Activated CD4-positive, alpha-beta memory T cell treated with anti-CD3 and anti-CD28 coated beads, Interleukin-2, amount 10 ng/mL, durations not matched to agents 7 days and 5 days (primary cell): ENCODE results near the gene ZNF771. TPM values are rescaled to one million over a fixed set of nuclear protein-coding genes. Genes with fewer than 3 reads are reported as not detected.
"Not testable (repeated sequence)": the region's sequence is repeated elsewhere in the genome, so short reads cannot be mapped to it uniquely, and the experiment has no call there.

Experiments used
- CTCF ChIA-PET: fragments of 350-600 bp; sonication (Branson Sonifier 250); formaldehyde crosslinking; loops from one replicate; lab custom pipeline; 2021; ENCODE audit warnings: antibody characterized with exemption, inconsistent platforms; lab: Charles Lee
- POLR2A ChIA-PET: fragments of 350-600 bp; sonication (Branson Sonifier 250); formaldehyde crosslinking; loops from one replicate; lab custom pipeline; 2021; ENCODE audit warnings: antibody characterized with exemption; lab: Charles Lee
- DNase-seq: peaks from one replicate; pipeline ENCODE4 v3.0.0-alpha.2; 2020
- H3K27ac Mint-ChIP-seq: one replicate; pipeline ENCODE4 v1.8.0; 2021; ENCODE audit warnings: mild to moderate bottlenecking, mixed read lengths
- H3K27me3 Mint-ChIP-seq: one replicate; pipeline ENCODE4 v1.8.0; 2021; ENCODE audit warnings: mixed read lengths
- H3K36me3 Mint-ChIP-seq: one replicate; pipeline ENCODE4 v1.8.0; 2021; ENCODE audit warnings: low read depth, mixed read lengths
- H3K4me1 Mint-ChIP-seq: one replicate; pipeline ENCODE4 v1.8.0; 2021; ENCODE audit warnings: mixed read lengths
- H3K4me3 Mint-ChIP-seq: one replicate; pipeline ENCODE4 v1.8.0; 2021; ENCODE audit warnings: mild to moderate bottlenecking, mixed read lengths
- H3K9me3 Mint-ChIP-seq: one replicate; pipeline ENCODE4 v1.8.0; 2021; ENCODE audit warnings: mixed read lengths
- total RNA-seq, 2 experiments: library from RNA; stranded (reverse); gene quantifications; one replicate each; pipeline ENCODE4 v1.2.3, GENCODE V29; 2021

ZNF771 gene
- total RNA-seq, 2 experiments from 2014 or later = 4.2 to 4.5 TPM

DNA sequence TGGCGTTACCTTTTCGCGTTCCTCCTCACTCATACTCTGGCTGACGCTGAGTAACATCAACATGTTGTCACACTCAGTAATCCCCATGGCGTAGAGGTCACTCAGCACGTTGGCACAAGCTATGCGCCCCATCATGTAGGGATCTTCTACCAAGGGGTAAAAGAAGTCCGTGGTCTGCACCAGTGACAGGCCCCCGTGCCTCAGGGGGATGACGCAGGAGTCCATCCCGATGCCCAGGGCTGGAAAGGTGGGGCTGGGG, 37.7 kb downstream of the ZNF771 start:
- POLR2A ChIA-PET = interaction anchor here (1.0 to 12.7 kb wide), 10 partner anchors 8 to 259 kb away, joined by 3 to 163 read pairs (median 4); partner anchors contain the start of genes DCTPP1 and ITGAL
- Mint-ChIP-seq H3K4me1 (peaks cover 52% of the 10 kb centered on the region), H3K27ac (peak overlapping the region; percentile 73), H3K4me3 (peak overlapping the region; percentile 89), H3K27me3 (no peaks in the 10 kb centered on the region), H3K9me3 (no peaks in the 10 kb centered on the region), H3K36me3 (peaks cover 29% of the 10 kb centered on the region)
- DNase-seq = no peak
- CTCF ChIA-PET = interaction anchor here (1.3 to 2.5 kb wide), 2 partner anchors 28 to 36 kb away, joined by 4 to 14 read pairs; partner anchors contain the start of gene ITGAL

DNA sequence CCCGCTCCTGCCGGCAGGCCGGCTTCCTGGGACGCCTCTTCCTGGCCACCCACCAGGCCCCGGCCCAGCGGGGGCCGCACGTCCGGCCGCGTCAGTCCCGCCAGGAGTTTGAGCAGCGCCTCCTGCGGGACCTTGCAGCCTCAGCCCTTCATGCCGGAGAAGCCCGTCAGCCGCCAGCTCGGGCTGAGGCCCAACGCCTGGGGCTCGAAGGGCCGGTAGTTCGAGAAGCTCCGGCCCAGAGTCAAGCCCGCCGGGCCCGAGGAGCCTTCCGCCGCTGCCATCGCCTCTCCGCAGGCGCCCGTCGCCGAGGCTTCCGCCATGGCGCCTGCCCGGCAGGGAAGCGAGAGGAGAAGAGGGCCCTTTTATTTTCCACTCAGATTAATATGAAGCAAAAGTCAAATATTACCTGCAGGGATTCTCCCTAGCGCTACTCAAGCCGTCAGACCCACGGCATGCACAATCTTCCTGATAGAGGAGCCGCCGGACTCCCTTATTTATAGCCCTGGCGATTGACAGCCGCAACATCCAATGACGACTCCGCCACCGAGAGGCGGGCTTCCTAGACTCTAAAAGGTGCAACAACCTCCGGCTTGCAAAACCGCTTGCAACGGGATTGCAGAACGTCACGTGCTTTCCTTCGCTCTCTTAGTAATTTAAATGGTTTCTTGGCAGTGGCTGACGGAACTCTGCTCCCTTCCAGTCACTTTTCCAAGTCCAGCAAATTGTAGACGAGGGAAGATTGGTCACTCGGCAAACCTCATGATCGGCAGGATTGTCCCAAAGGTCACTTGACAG, 38.2 kb downstream of the ZNF771 start, which contains the start of gene SEPHS2:
Gene SEPHS2, minus strand, starts transcription at position 467 of the 795 bp plus-strand sequence. Its CDS starts 147 bp downstream, at position 320.
- Mint-ChIP-seq H3K27ac (peak within 1 kb of the TSS; percentile 89), H3K4me1 (peaks cover 56% of the 10 kb centered on the region)
- POLR2A ChIA-PET = interaction anchor here (0.7 to 12.7 kb wide), 13 partner anchors 9 to 260 kb away, joined by 3 to 163 read pairs (median 3); partner anchors contain the start of genes DCTPP1 and ITGAL

DNA sequence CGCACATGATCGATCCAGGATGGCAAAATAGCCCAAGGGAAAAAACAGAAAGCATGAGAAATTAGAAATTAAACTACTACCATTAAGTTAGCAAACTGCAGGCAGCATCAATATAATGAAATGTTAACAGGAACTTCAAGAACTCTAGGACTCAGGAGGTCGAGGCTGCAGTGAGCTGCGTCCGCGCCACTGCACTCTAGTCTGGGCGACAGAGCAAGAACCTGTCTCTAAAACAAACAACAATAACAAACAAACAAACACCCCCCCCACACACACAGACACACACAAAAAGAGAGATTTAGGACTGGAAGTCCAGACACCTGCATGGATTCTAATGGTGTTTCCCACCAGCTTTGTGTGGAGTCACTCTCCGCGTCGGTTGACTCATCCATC, 38.8 kb downstream of the ZNF771 start:
- peak overlapping the region; percentile 89 for H3K27ac Mint-ChIP-seq
- POLR2A ChIA-PET = interaction anchor here (0.7 to 12.7 kb wide), 8 partner anchors 12 to 89 kb away, joined by 3 to 163 read pairs (median 4); partner anchors contain the start of genes DCTPP1 and ITGAL
- no peak for DNase-seq
- no peaks in the 10 kb centered on the region for H3K27me3 Mint-ChIP-seq
- peak overlapping the region; percentile 89 for H3K4me3 Mint-ChIP-seq
- CTCF ChIA-PET = interaction anchor here (1.3 to 4.2 kb wide), 4 partner anchors 10 to 152 kb away, joined by 3 to 27 read pairs (median 4); partner anchors contain the start of gene DCTPP1
- peaks cover 29% of the 10 kb centered on the region for H3K36me3 Mint-ChIP-seq
- no peaks in the 10 kb centered on the region for H3K9me3 Mint-ChIP-seq
- peaks cover 60% of the 10 kb centered on the region for H3K4me1 Mint-ChIP-seq

More for the DNA sequence above, 38.2 kb downstream of the ZNF771 start, which contains the start of gene SEPHS2:
- Mint-ChIP-seq H3K27me3 (no peaks in the 10 kb centered on the region), H3K9me3 (no peaks in the 10 kb centered on the region), H3K4me3 (peak within 1 kb of the TSS; percentile 89), H3K36me3 (peaks cover 29% of the 10 kb centered on the region)
- DNase-seq = peak; percentile 97
- CTCF ChIA-PET = interaction anchor here (0.6 to 4.2 kb wide), 5 partner anchors 11 to 36 kb away, joined by 3 to 27 read pairs (median 4); partner anchors contain the start of genes DCTPP1 and ITGAL

DNA sequence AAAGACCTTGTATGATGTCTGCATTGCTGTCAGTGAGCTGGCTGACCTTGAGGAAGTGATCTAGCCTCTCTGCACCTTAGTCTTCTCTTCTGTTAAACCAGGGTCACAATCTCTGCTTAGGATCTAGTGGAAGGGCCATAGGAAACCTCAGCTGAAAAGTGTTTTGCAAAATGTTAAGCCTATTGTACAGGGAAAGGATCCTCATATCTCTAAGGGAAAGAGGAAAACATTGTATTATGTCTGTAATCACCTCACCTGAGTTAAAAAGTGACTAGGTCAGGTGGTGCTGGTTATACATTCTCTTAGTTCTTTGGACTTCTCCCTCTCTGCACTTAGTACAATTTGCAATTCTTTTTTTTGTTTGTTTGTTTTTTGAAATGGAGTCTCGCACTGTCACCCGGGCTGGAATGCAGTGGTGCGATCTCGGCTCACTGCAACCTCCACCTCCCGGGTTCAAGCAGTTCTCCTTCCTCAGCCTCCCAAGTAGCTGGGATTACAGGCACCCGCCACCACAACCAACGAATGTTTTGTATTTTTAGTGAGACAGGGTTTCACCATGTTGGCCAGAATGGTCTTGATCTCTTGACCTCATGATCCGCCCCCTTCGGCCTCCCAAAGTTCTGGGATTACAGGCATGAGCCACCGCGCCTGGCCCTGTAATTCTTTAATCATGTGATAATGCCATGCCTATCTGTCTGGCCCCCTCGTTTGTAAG, 40.3 kb downstream of the ZNF771 start:
- no peak overlapping the region for H3K27ac Mint-ChIP-seq
- DNase-seq = no peak
- peaks cover 69% of the 10 kb centered on the region for H3K4me1 Mint-ChIP-seq
- H3K36me3 Mint-ChIP-seq = peaks cover 26% of the 10 kb centered on the region
- POLR2A ChIA-PET = interaction anchor here (1.0 to 12.7 kb wide), 3 partner anchors 11 to 43 kb away, joined by 4 to 163 read pairs (median 55); partner anchors contain the start of gene ITGAL
- no peak overlapping the region for H3K4me3 Mint-ChIP-seq
- H3K27me3 Mint-ChIP-seq = no peaks in the 10 kb centered on the region
- CTCF ChIA-PET = interaction anchor here (0.7 to 4.2 kb wide), 6 partner anchors 12 to 151 kb away, joined by 3 to 49 read pairs (median 4); partner anchors contain the start of gene DCTPP1
- H3K9me3 Mint-ChIP-seq = no peaks in the 10 kb centered on the region

DNA sequence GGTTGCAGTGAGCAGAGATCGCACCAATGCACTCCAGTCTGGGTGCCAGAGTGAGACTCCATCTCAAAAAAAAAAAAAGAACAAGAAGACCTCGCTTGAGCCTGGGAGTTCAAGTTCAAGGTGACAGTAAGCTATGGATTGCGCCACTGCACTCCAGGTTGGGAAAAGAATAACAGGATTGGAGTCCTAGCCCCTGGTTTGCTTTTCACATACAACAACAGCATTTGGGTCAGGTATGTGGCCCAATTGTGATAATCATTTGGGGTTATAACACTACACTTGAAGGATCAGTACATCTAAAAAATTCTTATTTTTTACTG, 41.7 kb downstream of the ZNF771 start:
- peaks cover 65% of the 10 kb centered on the region for H3K4me1 Mint-ChIP-seq
- H3K27me3 Mint-ChIP-seq = no peaks in the 10 kb centered on the region
- POLR2A ChIA-PET = interaction anchor here (1.0 to 12.7 kb wide), 5 partner anchors 9 to 49 kb away, joined by 3 to 163 read pairs (median 5); partner anchors contain the start of gene ITGAL

DNA sequence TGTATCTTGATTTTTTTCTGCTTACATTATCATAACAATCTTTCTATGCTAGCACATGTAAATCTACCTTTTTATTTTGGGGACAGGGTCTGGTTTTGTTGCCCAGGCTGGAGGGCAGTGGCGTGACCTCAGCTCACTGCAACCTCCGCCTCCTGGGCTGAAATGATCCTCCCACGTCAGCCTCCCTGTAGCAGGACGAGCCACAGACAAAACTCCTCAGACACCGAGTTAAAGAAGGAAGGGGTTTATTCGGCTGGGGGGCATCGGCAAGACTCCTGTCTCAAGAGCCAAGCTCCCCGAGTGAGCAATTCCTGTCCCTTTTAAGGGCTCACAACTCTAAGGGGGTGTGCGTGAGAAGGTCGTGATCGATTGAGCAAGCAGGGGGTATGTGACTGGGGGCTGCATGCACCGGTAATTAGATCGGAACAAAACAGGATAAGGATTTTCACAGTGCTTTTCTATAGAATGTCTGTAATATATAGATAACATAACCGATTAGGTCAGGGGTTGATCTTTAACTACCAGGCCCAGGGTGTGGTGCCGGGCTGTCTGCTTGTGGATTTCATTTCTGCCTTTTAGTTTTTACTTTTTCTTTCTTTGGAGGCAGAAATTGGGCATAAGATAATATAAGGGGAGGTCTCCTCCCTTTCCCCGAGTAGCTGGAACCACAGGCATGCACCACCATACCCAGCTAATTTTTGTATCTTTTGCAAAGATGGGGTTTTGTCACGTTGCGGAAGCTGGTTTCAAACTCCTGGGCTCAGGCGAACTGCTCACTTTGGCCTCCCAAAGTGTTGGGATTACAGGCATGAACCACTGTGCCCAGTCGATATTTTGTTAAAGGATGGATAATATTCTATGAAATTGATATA, 45.5 kb downstream of the ZNF771 start:
- H3K36me3 Mint-ChIP-seq, DNase-seq, H3K27me3 Mint-ChIP-seq, H3K9me3 Mint-ChIP-seq, H3K4me3 Mint-ChIP-seq: not testable (repeated sequence)
- Mint-ChIP-seq H3K27ac (peak overlapping the region; percentile 43), H3K4me1 (peaks cover 68% of the 10 kb centered on the region)
- ChIA-PET CTCF (interaction anchor here (1.3 kb wide), 1 partner anchor 11 kb away, joined by 4 read pairs; no protein-coding TSS in a partner anchor), POLR2A (interaction anchor here (12.7 kb wide), 1 partner anchor 21 kb away, joined by 163 read pairs; the partner anchor contains the start of gene ITGAL)

More for the DNA sequence above, 41.7 kb downstream of the ZNF771 start:
- Mint-ChIP-seq H3K27ac (no peak overlapping the region), H3K36me3 (peaks cover 14% of the 10 kb centered on the region), H3K4me3 (no peak overlapping the region), H3K9me3 (no peaks in the 10 kb centered on the region)
- no peak for DNase-seq
- CTCF ChIA-PET = interaction anchor here (0.6 to 4.2 kb wide), 22 partner anchors 11 to 267 kb away, joined by 3 to 49 read pairs (median 6); partner anchors contain the start of genes DCTPP1, ITGAL and ZNF747

DNA sequence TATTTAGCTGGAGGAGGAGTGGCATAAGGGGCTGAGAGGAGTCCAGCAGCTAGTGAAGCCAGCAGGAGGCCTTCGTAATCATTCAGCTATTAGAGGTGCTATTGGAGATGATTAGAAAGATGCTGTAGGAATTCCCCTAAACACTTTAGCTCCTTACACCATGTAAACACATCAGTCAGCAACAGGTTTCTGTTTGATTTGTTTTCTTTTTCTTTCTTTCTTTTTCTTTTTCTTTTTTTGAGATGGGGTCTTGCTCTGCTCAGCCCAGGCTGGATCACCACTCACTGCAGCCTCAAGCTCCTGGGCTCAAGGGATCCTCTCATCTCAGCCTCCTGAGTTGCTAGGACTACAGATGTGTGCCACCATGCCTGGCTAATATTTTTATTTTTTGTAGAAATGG, 48.9 kb downstream of the ZNF771 start:
- H3K9me3 Mint-ChIP-seq = no peaks in the 10 kb centered on the region
- peaks cover 6% of the 10 kb centered on the region for H3K36me3 Mint-ChIP-seq
- POLR2A ChIA-PET = interaction anchor here (0.7 to 8.3 kb wide), 9 partner anchors 9 to 272 kb away, joined by 3 to 400 read pairs (median 16); partner anchors contain the start of genes ITGAL, SEPHS2, ZNF747 and ZNF785
- H3K4me3 Mint-ChIP-seq = no peak overlapping the region
- H3K4me1 Mint-ChIP-seq = peaks cover 71% of the 10 kb centered on the region
- no peak overlapping the region for H3K27ac Mint-ChIP-seq
- CTCF ChIA-PET = interaction anchor here (0.6 to 7.4 kb wide), 5 partner anchors 10 to 77 kb away, joined by 4 to 107 read pairs (median 5); partner anchors contain the start of genes DCTPP1, ITGAL and SEPHS2
- H3K27me3 Mint-ChIP-seq = peaks cover 2% of the 10 kb centered on the region
- DNase-seq = no peak

DNA sequence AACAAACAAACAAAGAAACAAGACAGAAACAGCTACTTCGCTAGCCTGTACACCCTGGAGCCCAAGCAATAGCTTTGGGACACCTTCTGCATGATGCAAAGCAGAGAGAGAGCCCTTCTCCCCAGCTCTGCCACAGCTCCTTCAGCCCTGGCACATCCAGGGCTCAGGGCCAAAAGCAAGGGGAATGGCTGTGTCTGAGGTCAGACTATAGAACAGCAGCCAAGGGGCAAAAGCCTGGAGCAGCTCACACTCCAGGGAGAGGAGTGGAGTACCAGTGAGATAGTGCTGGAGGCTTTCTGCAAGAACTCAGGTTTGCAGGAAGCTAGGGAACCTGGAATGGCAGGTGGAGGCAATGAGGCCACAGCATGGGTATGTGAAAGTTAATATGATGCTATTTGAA, 49.9 kb downstream of the ZNF771 start:
- ChIA-PET CTCF (interaction anchor here (0.6 to 7.4 kb wide), 8 partner anchors 8 to 104 kb away, joined by 4 to 107 read pairs (median 7); partner anchors contain the start of genes DCTPP1, ITGAL and SEPHS2), POLR2A (interaction anchor here (0.9 to 8.3 kb wide), 9 partner anchors 10 to 78 kb away, joined by 3 to 400 read pairs (median 16); partner anchors contain the start of genes DCTPP1, ITGAL, SEPHS2 and ZNF747)
- Mint-ChIP-seq H3K27ac (peak overlapping the region; percentile 55), H3K27me3 (peaks cover 2% of the 10 kb centered on the region), H3K9me3 (no peaks in the 10 kb centered on the region), H3K4me1 (peaks cover 76% of the 10 kb centered on the region), H3K36me3 (peaks cover 6% of the 10 kb centered on the region), H3K4me3 (no peak overlapping the region)
- no peak for DNase-seq

DNA sequence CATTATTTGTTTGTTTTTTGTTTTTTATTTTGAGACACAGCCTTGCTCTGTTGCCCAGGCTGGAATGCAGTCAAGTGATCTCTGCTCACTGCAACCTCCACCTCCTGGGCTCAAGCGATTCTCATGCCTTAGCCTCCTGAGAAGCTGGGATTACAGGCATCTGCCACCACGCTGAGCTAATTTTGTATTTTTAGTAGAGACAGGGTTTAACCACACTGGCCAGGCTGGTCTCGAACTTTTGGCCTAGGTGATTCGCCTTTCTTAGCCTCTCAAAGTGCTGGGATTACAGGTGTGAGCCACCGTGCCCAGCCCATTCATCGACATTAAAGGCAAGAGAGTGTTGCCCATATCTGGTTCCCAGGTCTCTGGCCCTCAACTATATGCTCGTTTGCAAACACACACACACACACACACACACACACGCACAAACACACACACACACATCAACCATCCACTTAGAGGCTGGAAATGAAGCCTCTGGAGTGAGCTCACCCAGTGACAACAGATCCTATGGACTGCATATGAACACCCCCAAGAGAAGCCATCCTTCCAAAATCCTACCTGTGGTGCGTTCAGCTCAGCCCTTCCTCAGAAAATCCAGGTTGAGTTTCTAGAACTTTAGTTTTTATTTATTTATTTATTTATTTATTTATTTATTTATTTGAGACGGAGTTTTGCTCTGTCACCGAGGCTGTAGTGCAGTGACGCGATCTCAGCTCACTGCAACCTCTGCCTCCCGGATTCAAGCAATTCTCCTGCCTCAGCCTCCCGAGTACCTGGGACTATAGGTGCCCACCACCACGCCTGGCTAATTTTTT, 50.5 kb downstream of the ZNF771 start:
- ChIA-PET POLR2A (interaction anchor here (0.7 to 8.3 kb wide), 24 partner anchors 11 to 272 kb away, joined by 3 to 400 read pairs (median 5); partner anchors contain the start of genes DCTPP1, FBRS, ITGAL and PRR14), CTCF (interaction anchor here (0.6 to 7.4 kb wide), 9 partner anchors 9 to 176 kb away, joined by 3 to 107 read pairs (median 4); partner anchors contain the start of genes DCTPP1 and ITGAL)
- Mint-ChIP-seq H3K4me1 (peaks cover 73% of the 10 kb centered on the region), H3K36me3 (peaks cover 6% of the 10 kb centered on the region), H3K27me3 (peaks cover 2% of the 10 kb centered on the region), H3K4me3 (peak overlapping the region; percentile 67), H3K27ac (peak overlapping the region; percentile 98), H3K9me3 (no peaks in the 10 kb centered on the region)
- DNase-seq = no peak

DNA sequence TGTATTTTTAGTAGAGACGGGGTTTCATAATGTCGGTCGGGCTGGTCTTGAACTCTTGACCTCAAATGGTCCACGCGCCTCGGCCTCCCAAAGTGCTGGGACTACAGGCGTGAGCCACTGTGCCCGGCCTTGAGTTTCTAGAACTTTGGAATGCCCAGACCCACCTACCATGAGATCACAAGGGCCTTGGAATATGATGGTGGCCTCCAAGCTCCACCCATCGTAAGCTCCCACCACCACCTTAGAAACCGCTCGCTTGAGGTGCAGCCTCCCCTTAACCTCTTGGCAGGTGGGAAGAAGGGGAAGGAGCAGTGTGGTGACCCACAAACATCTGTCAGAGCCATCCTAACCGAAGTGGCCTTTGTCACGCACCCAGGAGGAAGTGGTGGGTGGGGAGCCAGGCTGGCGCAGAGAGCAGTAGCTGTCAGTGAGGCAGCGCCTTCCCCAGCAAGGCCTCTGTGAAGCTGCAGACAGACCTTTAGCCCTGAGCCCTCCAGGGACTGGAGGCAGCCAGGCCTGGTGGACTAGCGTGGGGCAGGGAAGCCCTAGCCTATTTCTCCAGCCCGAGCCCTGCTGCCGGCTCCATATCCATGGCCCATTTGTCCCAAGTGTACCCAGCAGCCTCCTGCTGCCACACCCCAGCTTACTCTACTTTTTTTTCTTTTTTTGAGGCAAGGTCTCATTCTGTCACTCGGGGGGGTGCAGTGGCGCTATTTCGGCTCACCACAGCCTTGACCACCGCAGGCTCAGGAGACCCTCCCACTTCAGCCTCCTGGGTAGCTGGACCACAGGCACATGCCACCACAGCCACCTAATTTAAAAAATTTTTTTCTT, 51.4 kb downstream of the ZNF771 start:
- H3K36me3 Mint-ChIP-seq = peaks cover 6% of the 10 kb centered on the region

More for the DNA sequence above, 51.4 kb downstream of the ZNF771 start:
- Mint-ChIP-seq H3K4me3 (peak overlapping the region; percentile 67), H3K27ac (peak overlapping the region; percentile 98), H3K4me1 (peaks cover 74% of the 10 kb centered on the region), H3K27me3 (peaks cover 2% of the 10 kb centered on the region), H3K9me3 (no peaks in the 10 kb centered on the region)
- CTCF ChIA-PET = interaction anchor here (0.6 to 7.4 kb wide), 9 partner anchors 10 to 175 kb away, joined by 3 to 107 read pairs (median 4); partner anchors contain the start of genes DCTPP1 and ITGAL
- POLR2A ChIA-PET = interaction anchor here (0.7 to 8.3 kb wide), 21 partner anchors 11 to 273 kb away, joined by 3 to 400 read pairs (median 5); partner anchors contain the start of genes DCTPP1, FBRS, ITGAL and PRR14
- DNase-seq = peak; percentile 95
